HG03159 (cell line): Measurements from ENCODE around the gene OLFM1.
"Not testable (repeated sequence)": the region's sequence is repeated elsewhere in the genome, so short reads cannot be mapped to it uniquely, and the experiment has no call there.

ENCODE experiments used
- ATAC-seq: cut with Tn5 transposase; IDR thresholded peaks from one replicate; pipeline ENCODE4 v1.9.1; 2021; ENCODE audit warnings: mild to moderate bottlenecking, moderate library complexity; ENCODE audit not compliant: unreplicated experiment

The OLFM1 gene

GRCh38 chr9:135150981-135151380 lies 63.5 kb downstream of the OLFM1 start:
- ATAC-seq, result no peak

- ATAC-seq, result no peak
Observed at GRCh38 chr9:135151757-135152613, 64.5 kb downstream of the OLFM1 start.

GRCh38 chr9:135152614-135153334 lies 65.3 kb downstream of the OLFM1 start:
- ATAC-seq, result no peak

GRCh38 chr9:135154050-135154615 lies 66.7 kb downstream of the OLFM1 start:
- ATAC-seq, result no peak

- ATAC-seq, result no peak
Observed at GRCh38 chr9:135155396-135155795, 67.9 kb downstream of the OLFM1 start.

GRCh38 chr9:135156525-135157510 lies 69.3 kb downstream of the OLFM1 start:
- no peak for ATAC-seq

GRCh38 chr9:135157856-135158563 lies 70.5 kb downstream of the OLFM1 start:
- no peak for ATAC-seq

GRCh38 chr9:135158564-135158937 lies 71.1 kb downstream of the OLFM1 start:
- no peak for ATAC-seq

- no peak for ATAC-seq
Observed at GRCh38 chr9:135159801-135160200, 72.3 kb downstream of the OLFM1 start.

- ATAC-seq, result no peak
Observed at GRCh38 chr9:135160862-135161261, 73.4 kb downstream of the OLFM1 start.

- ATAC-seq, result not testable (repeated sequence)
Observed at GRCh38 chr9:135162599-135162998, 75.1 kb downstream of the OLFM1 start.

GRCh38 chr9:135163023-135163780 lies 75.7 kb downstream of the OLFM1 start:
- ATAC-seq, result no peak

GRCh38 chr9:135164036-135164435 lies 76.6 kb downstream of the OLFM1 start:
- ATAC-seq, result no peak

- no peak for ATAC-seq
Observed at GRCh38 chr9:135165003-135165711, 77.7 kb downstream of the OLFM1 start.

- no peak for ATAC-seq
Observed at GRCh38 chr9:135165756-135166519, 78.5 kb downstream of the OLFM1 start.

- no peak for ATAC-seq
Observed at GRCh38 chr9:135166565-135166964, 79.1 kb downstream of the OLFM1 start.

- ATAC-seq, result no peak
Observed at GRCh38 chr9:135167356-135167755, 79.9 kb downstream of the OLFM1 start.
